ENCODE data around the gene SLC18A2.

Gene SLC18A2

GRCh38 chr10:117239051-117239450 lies 1.9 kb upstream of the SLC18A2 start:
- DNase-seq = no peak

- DNase-seq = no peak
Measured at GRCh38 chr10:117239721-117240620, 943 bp upstream of the SLC18A2 start.

GRCh38 chr10:117241541-117242462 lies 888 bp downstream of the SLC18A2 start:
- peak; percentile 6 for DNase-seq

GRCh38 chr10:117242463-117242832 lies 1.5 kb downstream of the SLC18A2 start:
- DNase-seq = no peak

- DNase-seq = no peak
Measured at GRCh38 chr10:117246997-117247671, 6.2 kb downstream of the SLC18A2 start.

GRCh38 chr10:117248750-117249465 lies 8.0 kb downstream of the SLC18A2 start:
- DNase-seq = no peak

GRCh38 chr10:117249493-117250093 lies 8.7 kb downstream of the SLC18A2 start:
- no peak for DNase-seq

GRCh38 chr10:117250411-117250810 lies 9.5 kb downstream of the SLC18A2 start:
- no peak for DNase-seq

- DNase-seq = no peak
Measured at GRCh38 chr10:117253908-117254307, 13.0 kb downstream of the SLC18A2 start.

- DNase-seq = no peak
Measured at GRCh38 chr10:117254338-117254737, 13.4 kb downstream of the SLC18A2 start.

- no peak for DNase-seq
Measured at GRCh38 chr10:117254774-117255735, 14.1 kb downstream of the SLC18A2 start.

- no peak for DNase-seq
Measured at GRCh38 chr10:117255835-117256460, 15.0 kb downstream of the SLC18A2 start.

- no peak for DNase-seq
Measured at GRCh38 chr10:117256910-117257309, 16.0 kb downstream of the SLC18A2 start.

GRCh38 chr10:117257721-117258120 lies 16.8 kb downstream of the SLC18A2 start:
- no peak for DNase-seq

GRCh38 chr10:117259279-117259678 lies 18.4 kb downstream of the SLC18A2 start:
- no peak for DNase-seq

GRCh38 chr10:117260084-117260483 lies 19.2 kb downstream of the SLC18A2 start:
- no peak for DNase-seq

- DNase-seq = no peak
Measured at GRCh38 chr10:117261501-117261900, 20.6 kb downstream of the SLC18A2 start.

- DNase-seq = no peak
Measured at GRCh38 chr10:117262291-117262902, 21.5 kb downstream of the SLC18A2 start.

- no peak for DNase-seq
Measured at GRCh38 chr10:117262903-117263293, 22.0 kb downstream of the SLC18A2 start.

- no peak for DNase-seq
Measured at GRCh38 chr10:117264782-117265181, 23.9 kb downstream of the SLC18A2 start.

All from stimulated activated CD4-positive, alpha-beta T cell treated with anti-CD3 and anti-CD28 coated beads, Interleukin-15, amount 100 ng/mL, for 24 hours (primary cell).